Ovary (tissue), 9 donors: ENCODE results near the gene NOB1. TPM values are rescaled to one million over a fixed set of nuclear protein-coding genes. Genes with fewer than 3 reads are reported as not detected.

Experiments
- DNase-seq, 5 donors: peaks; one replicate each; pipeline ENCODE4 v3.0.0-alpha.2; 2019 to 2020
- H3K27ac ChIP-seq, 2 donors: fragments of 200-600 bp; one replicate each; pipeline versions ENCODE4 v1.5.1 to v1.8.0; 2019 to 2022
- H3K27me3 ChIP-seq: fragments of 200-600 bp; one replicate; pipeline ENCODE4 v1.8.0; 2022
- H3K36me3 ChIP-seq: fragments of 200-600 bp; sonication (generic); one replicate; pipeline ENCODE4 v1.5.1; 2019
- H3K4me1 ChIP-seq: one replicate; pipeline ENCODE4 v1.8.1; 2013; ENCODE audit warnings: mild to moderate bottlenecking, moderate library complexity; ENCODE audit not compliant: insufficient read depth
- H3K4me3 ChIP-seq: fragments of 200-600 bp; sonication (generic); one replicate; pipeline ENCODE4 v1.5.1; 2017
- H3K9me3 ChIP-seq, 2 donors: fragments of 200-600 bp in 1 of 2; sonication (generic) in 1 of 2; one replicate each; pipeline versions ENCODE4 v1.5.1 to v1.8.1; 2013 to 2019; ENCODE audit warnings: mild to moderate bottlenecking in 1 of 2, moderate library complexity in 1 of 2
- EP300 ChIP-seq: sonication (generic); formaldehyde crosslinking; IDR thresholded peaks from one replicate; pipeline ENCODE4 v1.6.1; 2017; ENCODE audit warnings: antibody characterized with exemption
- POLR2A ChIP-seq: fragments of 450-650 bp; IDR thresholded peaks from one replicate; pipeline ENCODE4 v1.6.1; 2017; ENCODE audit warnings: antibody characterized with exemption, mild to moderate bottlenecking, moderate library complexity
- WGBS, 3 donors: extraction: QIAGEN DNeasy Blood & Tissue Kit in 1 of 3; methylation state at CpG; one replicate each; pipeline versions ENCODE4 v1.1.5 to v1.1.7; 2013 to 2017; 5-methylcytosine and 5-hydroxymethylcytosine counted together
- intact Hi-C, 4 donors: fragments of 100-400 bp; cut with DNase I; formaldehyde crosslinking; loops; one replicate each; pipeline versions ENCODE4 v1.11.0 to v1.15.1; 2022 to 2023
- polyA plus RNA-seq, 2 donors: library from polyadenylated mRNA; stranded (reverse); fragments of 200-250 nt in 1 of 2; fragments of 350-450 nt in 1 of 2; fragmentation: Illumina TruSeq in 1 of 2; extraction: RNeasy Lipid Tissue Mini Kit (QIAGEN cat#74804) in 1 of 2; gene quantifications; one replicate each; pipeline ENCODE4 v1.2.3, GENCODE V29; 2013 to 2014
- total RNA-seq, 7 donors: library from RNA; depleted of rRNA in 2 of 7; stranded (reverse); fragments of >200 nt in 2 of 7; fragmentation: NEBNext Ultra II Directional in 3 of 7; extraction: Animal tissue kit (Norgen Biotek cat#: 25700) in 3 of 7; gene quantifications; one replicate each; pipeline versions ENCODE4 v1.1.0 to v1.2.4, GENCODE V29; 2016 to 2023
- TF ChIP-seq, protein P1 (sequence below), 3 donors: fragments of 450-650 bp in 2 of 3; fragments of 200-600 bp in 1 of 3; IDR thresholded peaks; one replicate each; pipeline versions ENCODE4 v1.5.1 to v1.8.0; 2016 to 2022; ENCODE audit warnings: antibody characterized with exemption in 3 of 3, mild to moderate bottlenecking in 1 of 3
- donor health status: DM: no; HTN: no; CAD: no; lungs with moderate emphysema.
- donor health status: DM: no; HTN: no; CAD: no.
- donor health status: Bipolar disorder and iron deficiency.
- donor health status: DM: yes; HTN: yes; CAD: no.
- donor health status: DM: no; HTN: no; CAD: no.
- donor health status: DM: yes; HTN: yes; CAD: no.

Gene NOB1
- total and polyA plus RNA-seq, 9 donors = 38.2 to 86.6 (median 64.5) TPM

DNA sequence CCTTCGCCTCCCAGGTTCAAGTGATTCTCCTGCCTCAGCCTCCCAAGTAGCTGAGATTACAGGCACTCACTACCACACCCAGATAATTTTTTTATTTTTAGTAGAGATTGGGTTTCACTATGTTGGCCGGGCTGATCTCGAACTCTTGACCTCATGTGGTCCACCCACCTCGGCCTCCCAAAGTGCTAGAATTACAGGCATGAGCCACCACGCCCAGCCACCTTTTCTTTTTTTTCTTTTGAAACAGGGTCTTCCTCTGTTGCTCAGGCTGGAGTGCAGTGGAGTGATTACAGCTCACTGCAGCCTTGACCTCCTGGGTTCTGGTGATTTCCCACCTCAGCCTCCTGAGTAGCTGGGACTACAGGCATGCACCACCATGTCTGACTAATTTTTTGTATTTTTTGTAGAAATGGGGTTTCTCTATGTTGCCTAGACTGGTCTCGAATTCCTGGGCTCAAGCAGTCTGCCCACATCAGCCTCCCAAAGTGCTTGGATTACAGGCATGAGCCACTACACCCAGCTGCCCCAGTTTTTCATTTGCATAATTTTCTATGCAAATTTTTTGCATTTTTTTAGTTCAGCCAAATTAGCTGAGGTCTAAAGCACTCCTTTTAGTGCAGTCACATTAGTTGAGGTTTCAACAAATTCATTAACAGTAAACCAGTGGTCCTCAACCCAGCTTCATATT lies 18.7 kb upstream of the NOB1 start:
- no peak overlapping the region for H3K4me3 ChIP-seq
- DNase-seq = no peak
- no peaks in the 10 kb centered on the region for H3K36me3 ChIP-seq
- H3K27ac ChIP-seq = no peak overlapping the region
- peaks cover 3% of the 10 kb centered on the region for H3K4me1 ChIP-seq
- 79 to 83% (median 80%) methylated on average over 6 of the region's 6 CpGs for WGBS, 3 donors
- TF ChIP-seq, protein P1, sequence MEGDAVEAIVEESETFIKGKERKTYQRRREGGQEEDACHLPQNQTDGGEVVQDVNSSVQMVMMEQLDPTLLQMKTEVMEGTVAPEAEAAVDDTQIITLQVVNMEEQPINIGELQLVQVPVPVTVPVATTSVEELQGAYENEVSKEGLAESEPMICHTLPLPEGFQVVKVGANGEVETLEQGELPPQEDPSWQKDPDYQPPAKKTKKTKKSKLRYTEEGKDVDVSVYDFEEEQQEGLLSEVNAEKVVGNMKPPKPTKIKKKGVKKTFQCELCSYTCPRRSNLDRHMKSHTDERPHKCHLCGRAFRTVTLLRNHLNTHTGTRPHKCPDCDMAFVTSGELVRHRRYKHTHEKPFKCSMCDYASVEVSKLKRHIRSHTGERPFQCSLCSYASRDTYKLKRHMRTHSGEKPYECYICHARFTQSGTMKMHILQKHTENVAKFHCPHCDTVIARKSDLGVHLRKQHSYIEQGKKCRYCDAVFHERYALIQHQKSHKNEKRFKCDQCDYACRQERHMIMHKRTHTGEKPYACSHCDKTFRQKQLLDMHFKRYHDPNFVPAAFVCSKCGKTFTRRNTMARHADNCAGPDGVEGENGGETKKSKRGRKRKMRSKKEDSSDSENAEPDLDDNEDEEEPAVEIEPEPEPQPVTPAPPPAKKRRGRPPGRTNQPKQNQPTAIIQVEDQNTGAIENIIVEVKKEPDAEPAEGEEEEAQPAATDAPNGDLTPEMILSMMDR (IDR thresholded peaks at IDR 0.05) = no peak
- no peak for TF ChIP-seq EP300
- TF ChIP-seq POLR2A = no peak
- H3K27me3 ChIP-seq = no peaks in the 10 kb centered on the region
- intact Hi-C loops = loop anchor here in 1 of 4 donors (10.0 kb wide), 1 partner anchor 889 kb away; no protein-coding TSS in a partner anchor
- no peaks in the 10 kb centered on the region for H3K9me3 ChIP-seq

DNA sequence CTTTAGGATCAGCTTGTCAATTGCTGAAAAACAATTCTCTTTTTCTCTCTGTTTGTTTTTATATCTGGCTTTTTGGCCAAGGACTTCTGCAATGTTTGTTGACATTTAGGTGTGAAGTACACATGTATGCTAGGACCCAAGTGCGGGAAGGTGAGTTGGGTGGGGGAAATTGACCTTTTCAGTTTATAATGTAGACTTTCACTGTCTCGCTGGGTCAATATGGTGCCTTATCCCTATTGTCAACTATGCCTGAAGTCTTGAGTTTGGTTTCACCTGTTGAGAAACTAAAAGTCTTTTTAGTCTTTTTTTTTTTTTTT lies 16.9 kb upstream of the NOB1 start:
- DNase-seq = no peak
- H3K4me1 ChIP-seq = peaks cover 3% of the 10 kb centered on the region
- no peaks in the 10 kb centered on the region for H3K9me3 ChIP-seq
- no peak overlapping the region for H3K27ac ChIP-seq
- WGBS, 3 donors = 95 to 99% (median 96%) methylated on average over 2 of the region's 2 CpGs
- H3K4me3 ChIP-seq = no peak overlapping the region
- H3K36me3 ChIP-seq = no peaks in the 10 kb centered on the region
- H3K27me3 ChIP-seq = no peaks in the 10 kb centered on the region
- intact Hi-C loops = loop anchor here in 1 of 4 donors (10.0 kb wide), 1 partner anchor 887 kb away; no protein-coding TSS in a partner anchor
- TF ChIP-seq POLR2A = no peak
- TF ChIP-seq, protein P1 (IDR thresholded peaks at IDR 0.05) = no peak
- TF ChIP-seq EP300 = no peak

DNA sequence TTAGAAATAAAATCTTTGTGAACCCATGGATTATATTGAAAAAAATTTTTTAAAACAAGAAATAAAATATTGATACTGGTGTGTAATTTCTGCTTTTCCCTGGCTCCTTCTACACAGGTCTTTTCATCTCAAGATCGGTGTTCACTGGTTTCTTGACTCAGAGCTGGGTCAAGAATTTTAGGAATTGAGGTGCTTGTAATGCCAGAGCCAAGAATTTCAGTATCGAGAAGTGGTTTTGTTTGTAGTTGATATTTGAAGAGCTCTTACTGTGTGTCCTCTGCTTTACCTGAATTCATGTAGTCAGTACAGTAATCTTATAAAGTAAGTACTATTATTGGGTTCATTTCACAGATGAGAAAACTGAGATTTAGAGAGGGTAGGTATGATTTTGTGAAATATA lies 14.7 kb upstream of the NOB1 start:
- no peaks in the 10 kb centered on the region for H3K9me3 ChIP-seq
- WGBS, 3 donors = 29 to 59% (median 41%) methylated on average over 2 of the region's 2 CpGs
- H3K4me1 ChIP-seq = peaks cover 3% of the 10 kb centered on the region
- no peak overlapping the region for H3K27ac ChIP-seq
- intact Hi-C loops = no loop called here
- H3K4me3 ChIP-seq = no peak overlapping the region
- TF ChIP-seq EP300 = no peak
- TF ChIP-seq, protein P1 (IDR thresholded peaks at IDR 0.05) = no peak
- H3K36me3 ChIP-seq = no peaks in the 10 kb centered on the region
- no peak for DNase-seq
- no peaks in the 10 kb centered on the region for H3K27me3 ChIP-seq

DNA sequence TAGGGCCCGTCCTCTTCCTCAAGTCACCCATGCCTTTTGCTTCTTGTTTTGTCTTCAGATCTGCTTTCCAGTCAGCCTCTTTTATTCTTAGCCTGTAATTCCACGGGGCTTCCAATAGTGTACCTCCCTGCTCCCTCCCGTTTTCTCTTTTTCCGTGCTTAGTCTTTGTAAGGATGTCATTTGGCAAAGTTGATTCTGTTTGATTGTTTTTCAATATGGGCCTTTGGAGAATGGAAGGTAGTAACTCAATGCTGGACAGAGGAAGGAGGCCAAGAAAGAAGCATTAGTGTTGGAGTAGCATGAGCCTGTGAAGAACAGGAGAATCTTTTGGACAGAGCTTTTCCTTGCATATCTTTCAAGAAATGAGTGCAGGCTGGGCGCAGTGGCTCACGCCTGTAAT lies 13.9 kb upstream of the NOB1 start:
- peaks cover 3% of the 10 kb centered on the region for H3K4me1 ChIP-seq
- intact Hi-C loops = no loop called here
- no peaks in the 10 kb centered on the region for H3K27me3 ChIP-seq
- 84 to 96% (median 85%) methylated on average over 6 of the region's 6 CpGs for WGBS, 3 donors
- no peaks in the 10 kb centered on the region for H3K9me3 ChIP-seq
- TF ChIP-seq, protein P1 (IDR thresholded peaks at IDR 0.05) = no peak
- no peak for TF ChIP-seq EP300
- TF ChIP-seq POLR2A = no peak
- no peak overlapping the region for H3K4me3 ChIP-seq
- no peak overlapping the region for H3K27ac ChIP-seq
- H3K36me3 ChIP-seq = no peaks in the 10 kb centered on the region
- no peak for DNase-seq
